ENCODE measurements around the gene MYF6.

DNA sequence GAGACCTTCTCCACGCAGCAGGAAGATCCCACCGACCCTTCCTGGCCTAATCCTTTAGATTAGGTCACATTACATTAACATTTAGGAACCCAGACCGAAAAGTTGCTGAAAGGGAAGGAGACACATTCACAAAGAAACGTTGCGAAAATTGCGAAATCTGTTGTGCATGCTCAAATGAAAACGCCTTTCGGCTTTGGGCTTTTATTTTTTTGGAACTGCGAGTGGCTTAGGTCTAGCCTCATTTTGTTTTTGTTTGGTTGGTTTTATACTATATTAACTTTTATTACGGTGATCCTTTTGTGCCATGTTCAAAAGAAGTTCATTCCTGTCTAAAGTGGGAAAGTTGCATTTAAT is 1.5 kb downstream of the MYF6 start:
- TF ChIP-seq SUZ12 (IDR thresholded peaks at IDR 0.05; ENCODE audit: extremely low read depth, insufficient read depth, insufficient read length) (no peak), YY1 (IDR thresholded peaks at IDR 0.05; ENCODE audit: insufficient read depth, insufficient read length) (no peak)
